Thyroid gland (tissue), 4 donors: Measurements from ENCODE around the gene GGA3. TPM values are rescaled to one million over a fixed set of nuclear protein-coding genes. Genes with fewer than 3 reads are reported as not detected.

Experiments
- DNase-seq, 2 donors: peaks; one replicate each; pipeline ENCODE4 v3.0.0-alpha.2; 2019
- H3K27ac ChIP-seq, 3 donors: fragments of 200-600 bp; sonication (generic); 1 replicate in 2 of 3; 2 replicates in 1 of 3; pipeline ENCODE4 v1.5.1; 2016 to 2019; ENCODE audit warnings: mild to moderate bottlenecking in 1 of 3, moderate library complexity in 1 of 3
- H3K27me3 ChIP-seq: fragments of 200-600 bp; sonication (generic); one replicate; pipeline ENCODE4 v1.5.1; 2019
- H3K36me3 ChIP-seq, 2 donors: fragments of 200-600 bp; sonication (generic); one replicate each; pipeline ENCODE4 v1.5.1; 2016 to 2019
- H3K4me1 ChIP-seq, 2 donors: fragments of 200-600 bp; sonication (generic); one replicate each; pipeline ENCODE4 v1.5.1; 2017 to 2019
- H3K4me3 ChIP-seq, 3 donors: fragments of 200-600 bp; sonication (generic); replicated peaks in 1 of 3; 1 replicate in 2 of 3; 2 replicates in 1 of 3; pipeline ENCODE4 v1.5.1; 2016; ENCODE audit warnings: mild to moderate bottlenecking in 1 of 3
- H3K9me3 ChIP-seq: fragments of 200-600 bp; sonication (generic); one replicate; pipeline ENCODE4 v1.5.1; 2017
- CTCF ChIP-seq, 6 experiments: fragments of 200-600 bp in 3 of 6; fragments of 450-650 bp in 3 of 6; sonication (generic) in 3 of 6; IDR thresholded peaks; one replicate each; pipeline ENCODE4 v1.5.1; 2016 to 2019; ENCODE audit warnings: antibody characterized with exemption in 6 of 6, mild to moderate bottlenecking in 2 of 6, inconsistent platforms in 1 of 6, moderate library complexity in 1 of 6
- POLR2A ChIP-seq, 2 donors: fragments of 450-650 bp; IDR thresholded peaks; one replicate each; pipeline ENCODE4 v1.6.1; 2017; ENCODE audit warnings: antibody characterized with exemption in 2 of 2, mild to moderate bottlenecking in 2 of 2, moderate library complexity in 1 of 2
- WGBS, 2 donors: methylation state at CpG; one replicate each; pipeline ENCODE4 v1.1.5; 2017; 5-methylcytosine and 5-hydroxymethylcytosine counted together
- intact Hi-C: fragments of 100-400 bp; cut with DNase I; formaldehyde crosslinking; loops from one replicate; pipeline ENCODE4 v1.15.1; 2023
- total RNA-seq, 4 donors: library from RNA; depleted of rRNA; stranded (reverse); fragments of >200 nt; gene quantifications; one replicate each; pipeline ENCODE4 v1.2.3, GENCODE V29; 2016

Gene GGA3
- total RNA-seq, 4 donors from 2014 or later = 22.5 to 38.4 (median 24.1) TPM

- no peaks in the 10 kb centered on the region for H3K27me3 ChIP-seq
- 0% methylated on average over 14 to 20 of the region's 22 CpGs for WGBS, 2 donors
- intact Hi-C loops = no loop called here
- H3K27ac ChIP-seq = peak overlapping the region; percentile 90 to 94 (median 93)
- H3K36me3 ChIP-seq = peaks cover 3 to 11% of the 10 kb centered on the region in 2 donors
- H3K4me1 ChIP-seq = peaks cover 0 to 15% of the 10 kb centered on the region in 2 donors
- no peak for TF ChIP-seq CTCF (IDR thresholded peaks at IDR 0.05)
- H3K4me3 ChIP-seq = peak overlapping the region; percentile 33 to 89 (median 74)
- H3K9me3 ChIP-seq = no peaks in the 10 kb centered on the region
- no peak for DNase-seq
These were observed 55.6 kb downstream of the GGA3 start for GRCh38 chr17:75205793-75206163.

GRCh38 chr17:75205037-75205792 lies 56.2 kb downstream of the GGA3 start, which contains the start of gene NUP85:
Gene NUP85 (plus strand): TSS chr17:75205679. CDS start chr17:75205762, 83 bp downstream.
- Histone ChIP-seq H3K4me3 (peak within 1 kb of the TSS; percentile 33 to 89 (median 74)), H3K27me3 (no peaks in the 10 kb centered on the region), H3K4me1 (peaks cover 0 to 15% of the 10 kb centered on the region in 2 donors), H3K27ac (peak within 1 kb of the TSS; percentile 90 to 94 (median 93)), H3K9me3 (no peaks in the 10 kb centered on the region), H3K36me3 (peaks cover under 1 to 11% of the 10 kb centered on the region in 2 donors)
- intact Hi-C loops = no loop called here
- TF ChIP-seq CTCF (IDR thresholded peaks at IDR 0.05) (peak in 1 of 6 experiments; percentile 27), POLR2A (IDR thresholded peaks at IDR 0.05) (peak in 1 of 2 donors; percentile 67)
- WGBS, 2 donors = 0 to 2% methylated on average over 23 to 37 of the region's 57 CpGs
- peak; percentile 92 to 93 for DNase-seq

GRCh38 chr17:75199886-75200618 lies 61.4 kb downstream of the GGA3 start:
- Histone ChIP-seq H3K27me3 (no peaks in the 10 kb centered on the region), H3K9me3 (no peaks in the 10 kb centered on the region), H3K27ac (no peak overlapping the region), H3K4me1 (peaks cover 0 to 5% of the 10 kb centered on the region in 2 donors), H3K36me3 (no peaks in the 10 kb centered on the region), H3K4me3 (no peak overlapping the region)
- WGBS, 2 donors = 90 to 94% methylated on average over 6 of the region's 6 CpGs
- no peak for DNase-seq
- TF ChIP-seq POLR2A (IDR thresholded peaks at IDR 0.05) = no peak
- no peak for TF ChIP-seq CTCF (IDR thresholded peaks at IDR 0.05)
- intact Hi-C loops = loop anchor here (5.0 kb wide), 1 partner anchor 238 kb away; no protein-coding TSS in a partner anchor

- Histone ChIP-seq H3K36me3 (no peaks in the 10 kb centered on the region), H3K9me3 (no peaks in the 10 kb centered on the region), H3K27ac (no peak overlapping the region), H3K4me1 (no peaks in the 10 kb centered on the region), H3K4me3 (no peak overlapping the region), H3K27me3 (no peaks in the 10 kb centered on the region)
- intact Hi-C loops = no loop called here
- TF ChIP-seq CTCF (IDR thresholded peaks at IDR 0.05) = no peak
- no peak for TF ChIP-seq POLR2A (IDR thresholded peaks at IDR 0.05)
- DNase-seq = no peak
- WGBS, 2 donors = 51 to 53% methylated on average over 4 of the region's 5 CpGs
These were observed 66.5 kb downstream of the GGA3 start for GRCh38 chr17:75194879-75195278.

- intact Hi-C loops = no loop called here
- no peaks in the 10 kb centered on the region for H3K27me3 ChIP-seq
- H3K4me1 ChIP-seq = no peaks in the 10 kb centered on the region
- peak; percentile 52 to 61 for DNase-seq
- H3K27ac ChIP-seq = no peak overlapping the region
- 22% methylated on average over 4 of the region's 4 CpGs for WGBS, 2 donors
- no peak for TF ChIP-seq CTCF (IDR thresholded peaks at IDR 0.05)
- no peak for TF ChIP-seq POLR2A (IDR thresholded peaks at IDR 0.05)
- no peaks in the 10 kb centered on the region for H3K9me3 ChIP-seq
- H3K36me3 ChIP-seq = no peaks in the 10 kb centered on the region
- H3K4me3 ChIP-seq = no peak overlapping the region
These were observed 69.8 kb downstream of the GGA3 start for GRCh38 chr17:75191584-75191983.
